Heart left ventricle (tissue), 13 donors: Measurements from ENCODE around the gene TGFBR3.

ENCODE experiments used
- POLR2A ChIP-seq, 2 donors: fragments of 450-650 bp; IDR thresholded peaks; one replicate each; pipeline ENCODE4 v1.6.1; 2017; ENCODE audit warnings: antibody characterized with exemption in 2 of 2, mild to moderate bottlenecking in 2 of 2, moderate library complexity in 2 of 2
- TF ChIP-seq, protein P1 (sequence below), 12 donors: fragments of 200-600 bp; sonication (generic) in 4 of 12; IDR thresholded peaks; one replicate each; pipeline versions ENCODE4 v1.5.0 to v1.8.0; 2018 to 2022; ENCODE audit warnings: antibody characterized with exemption in 12 of 12, mild to moderate bottlenecking in 5 of 12
- donor health status: ischemic (EF 13 %, LVEDD 7.1; RV severe dilation, severe dysfunction).
- donor health status: DM: no; HTN: yes; CAD: no.
- donor health status: DM: no; HTN: no; CAD: no.
- donor health status: ischemic (EF 25% LVEDD 6.9; RV normal size, moderate dysfunction).
- donor health status: ischemic (EF 25% LVEDD 5.7; RV mildly dilated, moderate dysfunction).
- donor health status: ischemic (EF 35%, LVEDD 5.7; RV mildly dilated, moderate dysfunction).
- donor health status: nonischemic (EF 11% LVEDD 7.7; RV severe dilation, severe dysfunction).
- donor health status: DM: yes; HTN: yes; CAD: no.
- donor health status: PGD.
- donor health status: ischemic (EF 29% LVEDD 5.4; RV normal size, mild dysfunction).
- donor health status: nonischemic (EF 23%, LVEDD 6.1; RV moderate dilation, normal function).

DNA sequence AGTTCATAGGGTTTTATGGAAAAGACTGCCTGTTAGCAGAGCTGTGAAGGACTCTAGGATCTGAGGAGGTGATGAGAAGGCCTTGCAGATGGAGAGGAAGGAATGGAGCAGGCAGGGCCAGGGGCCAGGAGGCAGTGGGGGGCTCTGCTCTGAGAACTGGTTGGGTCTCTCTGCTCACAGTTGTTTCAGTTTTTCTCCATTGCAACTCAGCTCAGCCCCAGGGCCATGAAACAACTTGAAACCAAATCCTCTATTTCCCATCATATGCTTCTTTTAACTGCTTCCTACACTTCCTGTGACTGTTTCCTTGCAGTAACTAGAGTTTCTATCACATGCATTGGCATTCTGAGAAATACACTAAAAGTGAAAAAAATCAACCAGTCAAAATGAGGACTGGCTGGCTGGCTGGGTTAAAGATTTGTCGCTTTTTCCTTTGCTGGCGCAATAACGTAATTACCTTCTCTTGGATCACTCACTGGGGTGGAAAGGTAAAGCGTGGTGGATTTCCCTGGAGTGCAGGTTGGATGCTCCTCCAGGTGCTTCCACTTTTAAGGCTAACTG is 213.3 kb downstream of the TGFBR3 start:
- TF ChIP-seq, protein P1, sequence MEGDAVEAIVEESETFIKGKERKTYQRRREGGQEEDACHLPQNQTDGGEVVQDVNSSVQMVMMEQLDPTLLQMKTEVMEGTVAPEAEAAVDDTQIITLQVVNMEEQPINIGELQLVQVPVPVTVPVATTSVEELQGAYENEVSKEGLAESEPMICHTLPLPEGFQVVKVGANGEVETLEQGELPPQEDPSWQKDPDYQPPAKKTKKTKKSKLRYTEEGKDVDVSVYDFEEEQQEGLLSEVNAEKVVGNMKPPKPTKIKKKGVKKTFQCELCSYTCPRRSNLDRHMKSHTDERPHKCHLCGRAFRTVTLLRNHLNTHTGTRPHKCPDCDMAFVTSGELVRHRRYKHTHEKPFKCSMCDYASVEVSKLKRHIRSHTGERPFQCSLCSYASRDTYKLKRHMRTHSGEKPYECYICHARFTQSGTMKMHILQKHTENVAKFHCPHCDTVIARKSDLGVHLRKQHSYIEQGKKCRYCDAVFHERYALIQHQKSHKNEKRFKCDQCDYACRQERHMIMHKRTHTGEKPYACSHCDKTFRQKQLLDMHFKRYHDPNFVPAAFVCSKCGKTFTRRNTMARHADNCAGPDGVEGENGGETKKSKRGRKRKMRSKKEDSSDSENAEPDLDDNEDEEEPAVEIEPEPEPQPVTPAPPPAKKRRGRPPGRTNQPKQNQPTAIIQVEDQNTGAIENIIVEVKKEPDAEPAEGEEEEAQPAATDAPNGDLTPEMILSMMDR (IDR thresholded peaks at IDR 0.05): no peak
- TF ChIP-seq POLR2A (IDR thresholded peaks at IDR 0.05): no peak
